ENCODE measurements around the gene PALM.

DNA sequence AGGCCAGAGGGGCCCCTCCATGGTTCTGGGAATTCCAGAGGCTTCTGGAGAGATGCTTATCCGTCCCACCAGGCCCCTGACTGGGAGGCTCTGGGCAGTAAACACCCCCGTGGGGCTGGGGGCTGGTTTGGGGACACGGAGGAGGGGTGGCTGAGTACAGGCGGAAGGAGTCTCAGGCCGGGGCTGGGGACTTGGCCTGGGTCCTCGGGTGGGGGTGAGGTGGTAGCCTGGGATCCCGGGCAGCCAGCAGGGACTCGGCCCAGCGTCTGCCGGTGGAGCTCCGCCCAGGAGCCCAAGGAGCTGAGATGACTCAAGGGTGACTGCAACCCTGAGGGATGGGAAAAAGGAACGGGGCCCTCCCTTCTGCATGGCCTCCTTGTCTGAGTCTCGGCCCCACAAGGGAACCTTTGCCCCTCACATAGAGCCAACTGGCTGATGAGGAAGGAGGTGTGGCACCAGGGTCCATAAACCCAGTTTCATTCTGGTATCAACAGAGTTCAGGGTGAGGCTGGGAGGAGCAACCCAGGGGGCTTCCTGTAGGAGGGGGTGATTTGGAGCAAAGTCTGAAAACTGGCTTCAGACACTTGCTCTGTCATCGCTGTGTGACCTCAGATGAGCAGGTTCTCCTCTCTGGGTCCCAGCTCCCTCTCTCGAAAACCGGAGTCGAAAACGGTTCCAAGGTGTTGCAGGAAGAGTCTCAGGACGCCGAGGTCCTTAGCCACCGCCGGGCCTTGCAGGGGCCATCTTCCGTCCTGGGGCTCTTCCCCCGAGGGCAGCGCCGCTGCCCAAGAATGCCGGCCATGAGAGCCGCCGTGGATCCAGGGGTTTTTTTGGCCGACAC is 43.0 kb downstream of the PALM start:
- TF ChIP-seq EZH2phosphoT487 (IDR thresholded peaks at IDR 0.05; ENCODE audit: low read length) (no peak), EZH2 (optimal IDR thresholded peaks at IDR 0.05; ENCODE audit: low read depth, low read length) (no peak)
- TF ChIP-seq, protein P1, sequence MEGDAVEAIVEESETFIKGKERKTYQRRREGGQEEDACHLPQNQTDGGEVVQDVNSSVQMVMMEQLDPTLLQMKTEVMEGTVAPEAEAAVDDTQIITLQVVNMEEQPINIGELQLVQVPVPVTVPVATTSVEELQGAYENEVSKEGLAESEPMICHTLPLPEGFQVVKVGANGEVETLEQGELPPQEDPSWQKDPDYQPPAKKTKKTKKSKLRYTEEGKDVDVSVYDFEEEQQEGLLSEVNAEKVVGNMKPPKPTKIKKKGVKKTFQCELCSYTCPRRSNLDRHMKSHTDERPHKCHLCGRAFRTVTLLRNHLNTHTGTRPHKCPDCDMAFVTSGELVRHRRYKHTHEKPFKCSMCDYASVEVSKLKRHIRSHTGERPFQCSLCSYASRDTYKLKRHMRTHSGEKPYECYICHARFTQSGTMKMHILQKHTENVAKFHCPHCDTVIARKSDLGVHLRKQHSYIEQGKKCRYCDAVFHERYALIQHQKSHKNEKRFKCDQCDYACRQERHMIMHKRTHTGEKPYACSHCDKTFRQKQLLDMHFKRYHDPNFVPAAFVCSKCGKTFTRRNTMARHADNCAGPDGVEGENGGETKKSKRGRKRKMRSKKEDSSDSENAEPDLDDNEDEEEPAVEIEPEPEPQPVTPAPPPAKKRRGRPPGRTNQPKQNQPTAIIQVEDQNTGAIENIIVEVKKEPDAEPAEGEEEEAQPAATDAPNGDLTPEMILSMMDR (IDR thresholded peaks at IDR 0.05; ENCODE audit: low read length) = no peak
